Kidney epithelial cell (primary cell): ENCODE measurements around the gene ZNF175. TPM values are rescaled to one million over a fixed set of nuclear protein-coding genes. Genes with fewer than 3 reads are reported as not detected.

Source experiments
- DNase-seq: peaks from one replicate; pipeline ENCODE4 v3.0.0-alpha.2; 2010; ENCODE audit warnings: low read depth
- H3K27me3 ChIP-seq: 2 replicates; pipeline ENCODE4 v1.6.0; 2011; ENCODE audit warnings: low read length; ENCODE audit not compliant: control insufficient read depth, insufficient read depth
- H3K36me3 ChIP-seq: 2 replicates; pipeline ENCODE4 v1.5.1; 2011; ENCODE audit warnings: low read length; ENCODE audit not compliant: control insufficient read depth, insufficient read depth
- H3K4me3 ChIP-seq: 2 replicates; pipeline ENCODE4 v1.5.1; 2011; ENCODE audit warnings: low read depth, mild to moderate bottlenecking, control low read depth, low read length
- CTCF ChIP-seq: IDR thresholded peaks from 2 replicates; pipeline ENCODE4 v1.5.1; 2011; ENCODE audit warnings: mild to moderate bottlenecking, moderate library complexity, low read length, control low read depth, inconsistent platforms; ENCODE audit not compliant: insufficient read depth, poor library complexity, severe bottlenecking
- total RNA-seq: library from RNA; depleted of rRNA; stranded (reverse); fragments of >200 nt; gene quantifications from 2 replicates; pipeline ENCODE4 v1.2.3, GENCODE V29; 2015

The ZNF175 gene
- total RNA-seq, 1 donor from 2014 or later, result 5.0 TPM

- no peak for DNase-seq
- no peaks in the 10 kb centered on the region for H3K27me3 ChIP-seq
- no peaks in the 10 kb centered on the region for H3K36me3 ChIP-seq
- TF ChIP-seq CTCF, result no peak
- no peak overlapping the region for H3K4me3 ChIP-seq
These were observed 18.5 kb upstream of the ZNF175 start for GRCh38 chr19:51552608-51552995.

GRCh38 chr19:51552996-51553725 is 17.9 kb upstream of the ZNF175 start:
- TF ChIP-seq CTCF, result no peak
- Histone ChIP-seq H3K27me3 (no peaks in the 10 kb centered on the region), H3K4me3 (no peak overlapping the region), H3K36me3 (no peaks in the 10 kb centered on the region)
- no peak for DNase-seq

GRCh38 chr19:51559240-51559639 is 11.8 kb upstream of the ZNF175 start:
- Histone ChIP-seq H3K36me3 (no peaks in the 10 kb centered on the region), H3K27me3 (no peaks in the 10 kb centered on the region), H3K4me3 (no peak overlapping the region)
- no peak for TF ChIP-seq CTCF
- no peak for DNase-seq

GRCh38 chr19:51560339-51560738 is 10.7 kb upstream of the ZNF175 start:
- TF ChIP-seq CTCF, result no peak
- Histone ChIP-seq H3K36me3 (no peaks in the 10 kb centered on the region), H3K27me3 (no peaks in the 10 kb centered on the region), H3K4me3 (no peak overlapping the region)
- no peak for DNase-seq

DNA sequence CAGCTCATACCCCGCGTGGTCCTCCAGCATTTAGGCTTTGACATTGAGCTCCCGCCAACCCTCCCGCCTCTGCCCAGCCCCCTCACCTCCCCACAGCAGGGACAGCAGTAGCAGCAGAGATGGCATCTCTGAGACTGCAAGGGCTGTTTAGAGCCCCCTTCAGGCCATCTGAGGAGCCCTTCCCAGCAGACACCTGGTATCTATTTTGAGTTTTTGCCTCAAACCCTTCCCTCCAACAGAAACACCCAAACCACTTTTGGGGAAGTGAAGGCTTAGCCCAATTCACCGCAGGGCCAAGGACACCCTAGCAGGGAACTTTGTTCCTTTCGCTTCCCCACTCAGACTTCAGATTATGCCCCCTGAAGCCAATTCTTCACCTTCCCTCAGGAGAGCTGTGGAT is 6.3 kb upstream of the ZNF175 start:
- TF ChIP-seq CTCF, result no peak
- DNase-seq, result no peak
- no peaks in the 10 kb centered on the region for H3K36me3 ChIP-seq
- no peaks in the 10 kb centered on the region for H3K27me3 ChIP-seq
- H3K4me3 ChIP-seq, result no peak overlapping the region

- H3K4me3 ChIP-seq, result no peak overlapping the region
- H3K27me3 ChIP-seq, result no peaks in the 10 kb centered on the region
- no peak for DNase-seq
- TF ChIP-seq CTCF, result no peak
- H3K36me3 ChIP-seq, result no peaks in the 10 kb centered on the region
These were observed 5.5 kb upstream of the ZNF175 start for GRCh38 chr19:51565583-51565982.
